OCI-M1 (cell line): ENCODE results near the gene NFASC.

Source experiments
- DNase-seq: peaks from one replicate; lab custom pipeline; 2025; lab: John Stamatoyannopoulos, UW

Gene NFASC

GRCh38 chr1:204983136-204983535, 112.5 kb downstream of the NFASC start:
- no peak for DNase-seq

DNA sequence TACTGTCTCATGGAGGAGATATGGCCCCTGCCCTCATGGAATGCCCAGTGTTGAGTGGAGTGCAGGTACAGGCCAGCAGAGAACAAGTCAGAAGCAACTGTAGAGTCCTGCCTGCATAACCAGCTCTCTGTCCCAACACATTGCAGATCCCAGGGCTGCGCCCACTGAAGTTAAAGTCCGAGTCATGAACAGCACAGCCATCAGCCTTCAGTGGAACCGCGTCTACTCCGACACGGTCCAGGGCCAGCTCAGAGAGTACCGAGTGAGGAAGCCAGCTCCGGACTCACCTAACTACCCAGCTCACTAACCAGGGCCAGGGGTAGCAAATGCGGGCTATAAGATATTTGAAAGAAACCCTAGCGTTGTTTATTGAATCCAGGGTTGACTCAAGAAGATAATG, 113.2 kb downstream of the NFASC start:
- DNase-seq, result peak; percentile 59

DNA sequence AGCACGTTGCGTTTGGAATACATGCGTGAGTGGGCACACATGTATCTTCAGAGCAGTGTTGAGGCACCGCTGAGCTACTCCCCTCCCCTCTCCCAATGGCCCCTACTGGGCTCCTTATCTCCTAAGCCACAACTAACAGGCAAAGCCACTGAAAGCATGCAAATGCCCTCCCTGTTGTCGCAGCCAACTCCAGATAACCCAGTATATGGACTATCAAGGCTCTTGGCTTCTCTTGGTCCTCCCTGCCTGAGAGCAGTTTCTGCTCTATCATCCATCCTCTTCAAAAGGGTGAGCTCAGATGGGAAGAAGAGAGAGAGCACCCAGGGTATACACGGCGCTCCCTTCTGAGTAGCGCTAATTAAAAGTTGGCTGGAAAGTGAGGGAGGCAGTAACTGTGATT, 113.8 kb downstream of the NFASC start:
- DNase-seq, result peak; percentile 98

- DNase-seq, result no peak
Measured at GRCh38 chr1:204986181-204986580, 115.5 kb downstream of the NFASC start.

DNA sequence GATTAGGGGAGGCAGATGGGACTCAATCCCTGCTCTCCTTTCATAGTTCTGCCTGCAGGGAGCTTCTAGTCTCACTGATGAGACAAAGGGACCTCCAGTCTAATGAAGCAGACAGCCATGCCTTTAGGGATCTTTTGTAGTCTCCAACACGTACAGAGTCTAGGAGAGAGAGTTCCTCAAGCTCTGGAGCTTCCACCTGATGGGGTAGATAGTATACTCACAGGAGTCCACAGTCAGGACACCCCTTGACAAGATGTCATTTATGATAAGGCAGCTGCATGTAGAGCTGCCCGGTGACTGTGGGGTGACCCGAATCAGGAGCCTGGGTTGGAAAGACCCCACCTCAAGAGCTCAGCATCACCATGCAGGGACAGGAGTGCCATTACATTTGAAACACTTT, 117.0 kb downstream of the NFASC start:
- no peak for DNase-seq

GRCh38 chr1:204988196-204988595, 117.5 kb downstream of the NFASC start:
- DNase-seq, result no peak

- DNase-seq, result peak; percentile 85
Measured at GRCh38 chr1:204989266-204990058, 118.8 kb downstream of the NFASC start.

GRCh38 chr1:204990059-204990664, 119.5 kb downstream of the NFASC start:
- DNase-seq, result no peak

DNA sequence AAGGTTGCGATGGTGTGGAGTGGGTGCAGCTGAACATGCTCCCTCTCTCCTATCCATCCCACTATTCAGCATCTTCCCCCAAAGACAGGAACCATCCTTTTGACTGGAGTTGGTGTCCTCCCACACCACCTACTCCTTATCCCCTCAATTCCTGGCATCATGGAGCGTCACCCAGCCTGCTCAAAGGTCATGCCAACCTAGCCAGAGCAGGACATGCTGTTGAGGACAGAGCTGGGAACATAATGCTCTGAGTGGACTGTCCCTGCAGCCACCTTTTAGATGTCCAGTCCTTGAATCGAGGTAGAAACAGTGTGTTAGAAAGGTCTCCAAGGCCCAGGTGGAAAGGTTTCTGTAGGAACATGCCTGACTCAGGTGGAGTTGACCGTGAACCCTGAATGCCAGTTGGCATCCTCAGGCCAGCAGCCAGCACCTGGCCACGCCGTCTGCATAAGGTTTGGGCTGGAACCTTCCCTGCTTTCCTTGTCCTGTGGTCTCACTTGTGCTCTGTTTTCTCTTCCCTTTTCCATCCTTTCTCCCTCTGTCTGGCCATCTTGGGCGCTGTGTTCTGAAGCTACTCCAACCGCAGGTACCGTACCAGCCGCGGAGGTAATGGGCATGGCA, 120.2 kb downstream of the NFASC start:
- DNase-seq, result no peak

DNA sequence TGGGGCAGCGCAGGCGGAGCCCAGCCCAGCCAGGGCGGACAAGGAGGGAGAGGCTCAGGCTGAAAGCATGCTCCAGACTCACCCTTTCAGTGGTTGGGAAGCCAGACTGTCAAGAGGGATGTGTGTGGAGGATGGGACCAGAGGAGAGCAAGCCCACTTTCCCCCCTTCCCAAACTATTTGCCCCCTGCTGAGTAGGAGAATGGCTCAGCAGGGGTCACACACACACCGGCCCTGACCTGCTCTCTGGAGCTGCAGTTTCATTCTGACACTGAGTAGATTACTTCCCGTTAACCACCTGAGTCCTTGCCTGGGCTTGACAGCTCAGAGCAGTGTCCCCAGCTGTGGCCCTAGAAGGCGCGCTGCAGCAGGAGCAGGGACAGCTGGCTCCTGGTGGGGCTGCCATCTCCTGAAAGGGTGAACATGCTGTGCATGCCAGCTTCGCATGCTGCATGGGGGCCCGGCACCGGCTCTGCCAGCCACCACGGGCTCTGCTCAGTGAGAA, 120.7 kb downstream of the NFASC start:
- no peak for DNase-seq

DNA sequence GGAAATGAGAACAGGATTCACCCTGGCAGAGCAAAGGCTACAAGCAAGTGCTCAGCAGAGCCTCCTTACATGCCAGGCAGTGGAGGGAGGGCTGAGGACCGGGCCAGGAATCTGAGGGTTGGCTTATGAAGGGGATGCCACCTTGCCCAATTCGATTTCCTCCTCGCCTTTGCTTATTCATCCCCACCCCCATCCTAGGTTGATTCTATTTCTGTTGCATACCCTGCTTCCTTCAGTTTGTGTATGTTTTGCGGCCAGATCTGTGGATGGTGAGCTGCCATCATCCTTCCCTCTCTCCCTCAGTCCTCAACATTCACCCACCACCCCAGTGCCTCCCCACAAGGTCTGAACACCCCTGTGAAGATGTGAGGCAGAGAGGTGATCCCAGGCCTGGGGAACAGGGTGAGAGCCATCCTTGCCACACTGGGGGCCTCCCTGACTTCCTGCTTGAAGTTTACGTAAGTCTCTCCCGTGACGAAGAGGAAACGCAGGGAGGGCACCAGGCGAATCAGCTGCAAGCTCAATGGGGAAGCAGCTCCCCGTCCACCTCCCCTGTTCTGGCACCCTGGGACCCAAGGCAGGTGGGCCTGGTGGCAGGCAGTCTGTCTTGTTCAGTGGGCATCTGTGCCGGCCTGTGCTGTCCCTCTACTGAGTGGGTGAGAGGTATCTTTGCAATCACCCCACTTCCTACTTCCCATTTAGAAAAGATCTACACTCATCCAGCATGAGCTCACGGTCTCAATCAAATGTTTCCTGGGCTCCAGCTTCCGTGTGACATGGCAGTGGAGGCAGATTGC, 121.7 kb downstream of the NFASC start:
- DNase-seq, result no peak

GRCh38 chr1:204992998-204993314, 122.3 kb downstream of the NFASC start:
- no peak for DNase-seq

GRCh38 chr1:204994086-204994862, 123.6 kb downstream of the NFASC start:
- no peak for DNase-seq

DNA sequence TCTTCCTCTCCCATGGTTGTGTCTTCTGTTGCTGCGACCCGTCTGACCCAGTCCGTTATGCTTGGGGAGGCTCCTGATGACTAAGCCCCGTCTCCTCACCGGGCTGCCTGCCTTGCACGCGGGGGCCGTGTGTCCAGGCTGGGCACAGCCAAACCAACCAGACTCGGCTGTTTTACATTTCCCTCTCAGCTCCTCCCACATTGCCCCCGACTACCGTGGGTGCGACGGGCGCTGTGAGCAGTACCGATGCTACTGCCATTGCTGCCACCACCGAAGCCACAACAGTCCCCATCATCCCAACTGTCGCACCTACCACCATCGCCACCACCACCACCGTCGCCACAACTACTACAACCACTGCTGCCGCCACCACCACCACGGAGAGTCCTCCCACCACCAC, 126.3 kb downstream of the NFASC start:
- DNase-seq, result no peak

GRCh38 chr1:204997591-204998355, 127.1 kb downstream of the NFASC start:
- DNase-seq, result no peak

DNA sequence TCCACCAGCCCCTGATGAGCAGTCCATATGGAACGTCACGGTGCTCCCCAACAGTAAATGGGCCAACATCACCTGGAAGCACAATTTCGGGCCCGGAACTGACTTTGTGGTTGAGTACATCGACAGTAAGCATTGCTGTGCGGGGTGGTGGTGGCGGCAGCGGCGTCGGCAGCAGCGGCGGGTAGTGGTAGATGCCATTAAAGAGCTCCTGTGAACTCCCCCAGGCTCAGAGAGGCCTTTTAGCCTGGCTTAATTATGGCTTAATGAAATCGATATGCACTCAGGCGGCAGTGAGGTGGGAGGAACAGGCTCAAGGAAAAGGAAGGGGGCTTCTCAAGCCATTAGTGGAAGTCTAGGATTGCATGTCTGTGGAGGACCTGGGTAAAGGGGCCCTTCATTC, 130.5 kb downstream of the NFASC start:
- no peak for DNase-seq

DNA sequence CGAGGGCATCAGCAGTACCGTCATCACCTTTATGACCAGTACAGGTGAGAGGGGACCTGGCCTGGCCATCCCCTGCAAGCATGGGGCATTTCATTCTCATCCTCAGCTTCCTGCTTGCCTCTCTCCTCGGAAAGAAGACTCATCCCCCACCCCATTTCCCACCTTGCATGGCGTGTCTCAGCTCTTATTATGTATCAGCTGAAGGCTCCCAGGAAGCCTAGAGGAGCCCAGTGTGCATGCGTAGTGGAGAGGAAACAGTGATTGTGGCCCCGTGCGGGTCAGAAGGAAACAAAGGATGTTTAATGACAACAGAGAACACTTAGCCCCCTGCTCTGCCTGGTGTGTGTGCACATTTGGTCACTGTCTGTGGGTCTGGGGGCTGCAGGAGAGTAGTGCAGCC, 132.0 kb downstream of the NFASC start:
- DNase-seq, result no peak

DNA sequence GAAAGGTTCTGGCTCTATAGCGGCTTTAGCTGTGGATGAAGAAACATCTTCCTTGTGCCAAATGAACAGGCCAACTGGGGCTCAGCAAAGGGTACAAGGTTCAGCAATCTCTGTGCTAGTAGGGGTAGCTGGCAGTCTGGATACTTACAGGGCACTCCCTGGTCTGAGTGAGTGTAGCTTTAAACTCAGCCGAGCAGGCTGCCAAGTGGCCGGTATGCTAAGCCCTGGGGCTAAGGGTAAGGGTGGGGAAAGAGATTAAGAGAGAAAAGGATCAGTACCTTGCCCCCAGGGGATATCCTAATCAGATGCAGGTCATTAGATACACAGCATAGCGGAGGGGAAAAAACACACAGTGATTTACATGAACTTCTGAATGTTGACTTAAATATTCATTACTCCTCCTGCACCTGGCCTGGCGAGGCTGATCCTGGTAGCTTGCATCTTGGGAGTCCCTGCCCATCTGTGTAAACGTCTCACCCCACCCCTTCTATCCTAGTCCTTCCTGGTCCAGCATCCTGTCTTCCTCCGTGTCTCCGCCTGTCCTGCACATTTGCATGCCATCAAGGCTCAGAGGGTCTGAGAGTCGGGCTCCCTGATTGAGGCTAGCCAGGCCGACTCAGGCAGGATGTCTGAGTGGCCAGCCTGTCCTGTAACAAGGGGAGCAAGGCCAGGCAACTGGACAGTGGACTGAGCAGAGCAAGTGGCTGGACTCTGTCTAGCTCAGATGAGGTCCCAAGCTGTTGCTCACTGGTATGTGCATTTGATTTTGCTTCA, 132.9 kb downstream of the NFASC start:
- DNase-seq, result no peak

- no peak for DNase-seq
Measured at GRCh38 chr1:205004351-205004750, 133.7 kb downstream of the NFASC start.

GRCh38 chr1:205008896-205009295, 138.2 kb downstream of the NFASC start:
- no peak for DNase-seq
